Stimulated activated CD4-positive, alpha-beta T cell treated with anti-CD3 and anti-CD28 coated beads, Interleukin-1b, Interleukin-23, amount 100 ng/mL, for 24 hours (primary cell): Measurements from ENCODE around the gene LSM14A.
"Not testable (repeated sequence)": the region's sequence is repeated elsewhere in the genome, so short reads cannot be mapped to it uniquely, and the experiment has no call there.

Source experiments
- DNase-seq, 4 experiments: peaks; one replicate each; pipeline ENCODE4 v3.0.0-alpha.2; 2020; ENCODE audit warnings: low read depth in 4 of 4, low spot score in 1 of 4

Gene LSM14A

GRCh38 chr19:34228762-34229161 is 56.5 kb downstream of the LSM14A start:
- DNase-seq: no peak

DNA sequence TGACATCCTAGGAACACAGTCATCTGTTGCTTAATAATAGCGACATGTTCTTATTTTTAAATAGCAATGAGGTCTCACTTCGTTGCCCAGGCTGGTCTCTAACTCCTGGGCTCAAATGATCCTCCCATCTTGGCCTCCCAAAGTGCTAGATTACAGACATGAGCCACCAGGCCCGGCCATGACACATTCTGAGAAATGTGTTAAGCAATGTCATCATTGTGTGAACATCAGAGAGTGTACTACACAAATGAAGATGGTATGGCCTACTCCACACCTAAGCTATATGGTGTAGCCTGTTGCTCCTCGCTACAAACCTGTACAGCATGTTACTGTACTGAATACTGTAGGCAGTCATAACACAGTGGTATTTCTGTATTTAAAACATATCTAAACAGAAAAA is 57.4 kb downstream of the LSM14A start:
- no peak for DNase-seq

GRCh38 chr19:34230820-34231219 is 58.5 kb downstream of the LSM14A start:
- DNase-seq: no peak

GRCh38 chr19:34231439-34231838 is 59.1 kb downstream of the LSM14A start:
- DNase-seq: no peak

DNA sequence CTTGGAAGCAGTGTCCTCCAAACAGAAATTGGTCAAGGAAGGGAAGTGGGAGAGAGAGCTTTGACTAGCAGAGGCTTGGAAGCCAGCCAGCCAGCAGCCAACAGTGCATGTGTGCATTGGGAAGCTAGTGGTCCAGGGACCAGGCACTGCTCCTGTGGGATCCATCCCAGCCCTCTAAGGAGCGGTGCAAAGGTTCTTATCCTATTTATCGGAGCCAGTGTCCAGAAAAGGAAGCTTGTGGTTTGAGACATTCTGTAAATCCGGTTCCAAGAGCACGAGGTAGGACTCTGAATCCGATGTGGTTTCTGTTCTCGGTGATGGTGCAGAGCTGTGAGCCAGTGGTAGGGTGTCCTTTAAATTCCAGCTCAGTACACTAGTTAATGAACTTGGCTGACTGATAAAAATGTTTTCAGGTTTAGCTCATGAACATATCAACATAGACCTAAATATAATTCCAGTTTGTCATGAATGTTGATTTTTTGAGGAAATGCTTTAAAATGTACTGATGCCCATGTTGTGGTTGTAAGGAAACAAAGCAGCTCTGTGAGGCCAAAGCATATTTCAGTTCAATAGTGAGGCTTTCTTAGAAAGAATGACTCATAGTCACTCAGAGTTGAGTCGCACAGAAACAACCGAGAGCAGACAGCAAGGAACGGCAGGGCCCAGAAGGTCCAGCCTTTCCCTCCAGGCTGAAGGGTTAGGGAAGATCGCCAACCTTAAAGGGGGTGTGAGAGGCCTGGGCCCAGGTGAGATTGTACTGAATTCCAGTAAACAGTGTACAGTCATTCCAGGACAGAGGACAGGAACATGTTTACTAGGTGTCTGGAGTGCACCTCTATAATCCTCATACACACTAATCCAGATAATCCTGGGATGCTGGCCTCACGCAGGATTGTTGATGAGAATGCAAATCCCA is 60.5 kb downstream of the LSM14A start:
- DNase-seq: no peak

- no peak for DNase-seq
Observed at GRCh38 chr19:34235425-34235940, 63.2 kb downstream of the LSM14A start.

DNA sequence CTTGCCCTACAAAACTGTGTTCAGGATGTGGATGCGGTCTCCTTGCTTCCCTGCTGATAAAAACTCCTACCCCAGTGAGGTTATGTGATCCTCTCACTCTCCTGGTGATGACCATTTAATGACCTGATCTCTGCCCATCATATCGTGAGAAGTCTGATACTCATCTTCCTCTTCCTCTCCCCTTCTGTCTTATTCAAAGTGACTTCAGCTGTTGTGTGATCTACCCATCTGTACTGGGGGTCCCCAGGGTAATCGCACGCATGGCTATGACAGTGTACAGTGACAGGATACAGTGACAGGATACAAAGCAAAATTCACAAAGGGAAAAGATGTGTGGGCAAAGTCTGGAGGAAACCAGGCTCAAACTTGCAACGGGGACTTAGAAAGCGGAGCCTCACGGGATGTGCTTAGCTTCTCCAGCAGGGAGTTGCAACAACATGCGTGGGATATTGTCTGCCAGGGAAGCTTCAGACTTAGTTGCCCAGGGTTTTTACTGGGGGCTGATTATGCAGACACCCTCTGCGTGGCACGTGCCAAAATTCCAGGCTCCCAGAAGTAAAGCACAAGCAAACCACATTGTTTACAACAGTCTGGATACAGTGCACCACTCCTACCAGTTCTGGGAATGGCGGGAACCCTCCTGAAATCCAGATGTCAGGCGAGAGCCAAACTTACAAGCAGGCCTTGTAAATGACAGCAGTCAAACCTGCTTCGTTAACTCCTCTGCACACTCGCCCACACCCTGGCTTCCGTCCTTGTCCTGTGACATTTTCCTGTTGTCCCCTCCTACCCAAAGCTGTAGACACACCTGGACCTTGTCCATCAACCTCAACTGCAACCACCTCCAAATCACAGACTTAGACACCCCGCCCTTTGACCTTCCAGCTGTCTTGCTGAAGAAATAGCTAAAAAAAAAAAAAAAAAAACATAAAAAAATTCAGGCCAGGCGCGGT is 64.0 kb downstream of the LSM14A start:
- no peak for DNase-seq

DNA sequence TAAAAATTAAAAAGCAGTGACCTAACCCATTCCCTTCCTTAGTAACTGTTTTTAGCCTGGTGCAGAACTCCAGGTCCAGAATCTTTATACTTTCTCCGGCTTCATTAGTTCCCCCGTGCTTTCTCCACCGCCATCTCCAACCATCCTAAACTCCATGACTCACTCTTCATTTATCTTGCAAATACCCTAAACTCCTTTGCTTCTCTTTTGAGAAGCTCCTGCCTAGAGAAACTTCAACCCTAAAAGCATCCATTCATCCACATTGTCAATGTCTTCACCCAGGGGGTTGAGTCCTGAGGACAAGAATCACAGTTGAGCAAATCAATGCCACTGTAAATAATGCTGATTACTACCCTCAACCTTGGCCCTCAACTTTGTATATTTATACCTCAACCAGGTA is 65.0 kb downstream of the LSM14A start:
- DNase-seq: no peak

GRCh38 chr19:34237939-34238338 is 65.6 kb downstream of the LSM14A start:
- no peak for DNase-seq

GRCh38 chr19:34241513-34242337 is 69.4 kb downstream of the LSM14A start:
- no peak for DNase-seq

DNA sequence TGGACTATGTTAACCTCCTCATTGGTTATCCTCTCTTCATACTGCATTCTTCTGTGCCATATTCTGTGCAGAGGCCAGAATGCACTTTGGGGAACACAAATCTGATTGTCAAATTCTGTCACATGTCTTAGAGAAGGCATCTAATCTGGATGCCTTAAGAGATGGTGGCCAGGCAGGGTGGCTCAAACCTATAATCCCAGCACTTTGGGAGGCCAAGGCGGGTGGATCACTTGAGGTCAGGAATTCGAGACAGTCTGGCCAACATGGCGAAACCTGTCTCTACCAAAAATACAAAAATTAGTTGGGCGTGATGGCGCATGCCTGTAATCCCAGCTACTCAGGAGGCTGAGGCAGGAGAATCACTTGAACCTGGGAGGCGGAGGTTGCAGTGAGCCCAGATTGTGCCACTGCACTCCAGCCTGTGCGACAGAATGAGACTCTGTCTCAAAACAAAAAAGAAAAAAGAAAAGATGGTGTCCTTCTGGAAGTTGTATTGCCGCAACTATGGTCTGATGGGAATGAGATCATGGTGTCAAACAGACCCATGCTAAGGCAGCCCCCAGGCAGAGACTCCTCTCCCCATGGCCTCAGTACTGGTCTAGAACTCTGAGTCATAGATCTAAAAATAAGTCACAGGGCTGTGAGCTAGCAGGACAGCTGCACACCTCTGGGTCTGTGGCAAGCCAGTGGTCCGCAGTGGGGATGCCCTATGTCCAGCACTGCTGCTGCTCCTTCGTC is 71.0 kb downstream of the LSM14A start:
- DNase-seq: not testable (repeated sequence)

DNA sequence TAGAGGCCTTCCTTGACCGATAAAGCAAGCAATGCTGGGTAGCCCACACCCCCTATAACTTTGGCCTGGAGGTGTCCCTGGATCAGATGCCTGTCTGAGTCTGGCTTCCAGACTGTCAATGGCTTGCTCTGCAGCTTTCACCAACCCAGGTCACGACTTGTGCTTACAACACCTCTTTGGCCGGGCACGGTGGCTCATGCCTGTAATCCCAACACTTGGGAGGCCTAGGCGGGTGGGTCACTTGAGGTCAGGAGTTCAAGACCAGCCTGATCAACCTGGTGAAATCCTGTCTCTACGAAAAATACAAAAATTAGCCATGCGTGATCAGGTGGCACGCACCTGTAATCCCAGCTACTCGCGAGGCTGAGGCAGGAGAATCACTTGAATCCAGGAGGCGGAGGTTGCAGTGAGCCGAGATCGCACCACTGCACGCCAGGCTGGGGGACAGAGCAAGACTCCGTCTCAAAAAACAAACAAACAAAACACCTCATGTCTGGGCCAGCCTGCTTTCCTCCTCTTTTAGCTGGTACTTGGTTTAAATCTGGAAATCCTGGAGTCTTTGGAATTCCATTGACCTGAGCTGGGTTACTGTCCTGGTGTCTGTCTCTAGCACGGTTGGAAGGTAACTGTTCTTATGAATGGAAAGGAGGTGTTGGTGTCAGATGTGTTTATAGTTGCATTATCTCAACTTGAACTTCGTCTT is 71.7 kb downstream of the LSM14A start:
- DNase-seq: no peak

GRCh38 chr19:34244611-34245299 is 72.5 kb downstream of the LSM14A start:
- no peak for DNase-seq

DNA sequence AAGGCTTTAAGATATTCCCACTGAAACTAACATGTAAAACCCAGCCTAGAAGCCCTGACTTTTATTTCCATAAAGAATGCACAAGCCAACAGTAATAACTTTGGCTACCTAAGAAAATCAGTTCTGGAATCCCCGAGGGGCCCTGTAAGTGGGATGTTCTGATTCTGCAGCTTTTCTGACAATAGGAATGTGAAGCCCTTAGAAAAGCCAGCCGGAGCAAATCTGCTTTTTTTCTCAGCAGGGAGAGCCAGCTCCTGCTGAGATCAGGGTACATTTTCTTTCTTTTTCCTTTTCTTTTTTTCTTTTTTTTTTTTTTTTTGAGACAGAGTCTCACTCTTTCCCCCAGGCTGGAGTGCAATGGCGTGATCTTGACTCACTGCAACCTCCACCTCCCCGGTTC is 74.0 kb downstream of the LSM14A start:
- DNase-seq: no peak

- no peak for DNase-seq
Observed at GRCh38 chr19:34248941-34249340, 76.6 kb downstream of the LSM14A start.

GRCh38 chr19:34253167-34253566 is 80.9 kb downstream of the LSM14A start:
- not testable (repeated sequence) for DNase-seq

GRCh38 chr19:34253681-34254045 is 81.4 kb downstream of the LSM14A start:
- DNase-seq: not testable (repeated sequence)

DNA sequence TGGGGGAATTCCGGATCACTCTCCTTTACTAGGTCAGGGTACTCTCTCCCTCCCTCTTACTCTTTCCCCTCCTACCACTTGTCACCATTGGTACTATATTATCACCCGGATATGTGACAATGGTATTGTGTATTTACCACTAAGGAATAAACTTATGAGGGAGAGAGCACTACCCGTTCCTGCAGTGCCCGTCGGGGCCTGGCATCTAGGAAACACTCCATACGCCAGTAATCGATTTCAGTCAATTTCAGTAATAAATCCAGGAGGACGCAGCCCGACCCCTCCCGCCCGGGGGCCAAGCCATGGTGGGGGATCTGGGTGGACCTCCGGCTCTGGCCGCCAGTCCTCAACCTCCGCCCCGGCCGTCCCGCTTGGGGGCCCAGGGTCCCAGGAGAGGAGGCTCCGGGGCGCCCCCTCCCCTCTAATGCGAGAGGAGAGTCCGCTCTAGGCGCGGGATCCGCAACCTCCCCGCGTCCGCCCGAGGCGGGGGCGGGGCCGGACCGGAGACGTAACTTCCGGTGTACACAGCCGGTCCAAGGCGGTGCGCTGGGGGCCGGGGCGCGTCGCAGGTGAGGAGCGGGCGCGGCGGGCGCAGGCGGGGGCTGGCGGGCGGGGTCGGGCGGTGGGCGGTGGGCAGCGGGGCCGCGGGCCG is 81.9 kb downstream of the LSM14A start, which contains the start of gene GARRE1:
GARRE1 (plus strand) TSS at position 509 of the 652 bp plus-strand sequence. CDS start 45,920 bp downstream, outside the sequence.
- DNase-seq: peak; percentile 68 to 86 (median 76)
